Suprapubic skin (tissue), 4 donors: ENCODE results near the gene FBXO40.

Source experiments
- EP300 ChIP-seq: sonication (generic); formaldehyde crosslinking; IDR thresholded peaks from one replicate; pipeline ENCODE4 v1.6.1; 2017; ENCODE audit warnings: antibody characterized with exemption
- POLR2A ChIP-seq, 2 donors: fragments of 450-650 bp; IDR thresholded peaks; one replicate each; pipeline ENCODE4 v1.6.1; 2017; ENCODE audit warnings: antibody characterized with exemption in 2 of 2, mild to moderate bottlenecking in 2 of 2, moderate library complexity in 2 of 2
- POLR2AphosphoS5 ChIP-seq, 3 donors: sonication (generic); formaldehyde crosslinking; IDR thresholded peaks; one replicate each; pipeline ENCODE4 v1.6.1; 2017; ENCODE audit warnings: antibody characterized with exemption in 3 of 3
- TF ChIP-seq, protein P1 (sequence below), 2 donors: fragments of 200-600 bp in 1 of 2; fragments of 450-650 bp in 1 of 2; sonication (generic) in 1 of 2; IDR thresholded peaks; one replicate each; pipeline ENCODE4 v1.5.1; 2016 to 2019; ENCODE audit warnings: antibody characterized with exemption in 2 of 2, mild to moderate bottlenecking in 1 of 2, moderate library complexity in 1 of 2

GRCh38 chr3:121562148-121562547, 31.0 kb upstream of the FBXO40 start:
- TF ChIP-seq POLR2A (IDR thresholded peaks at IDR 0.05) (no peak), POLR2AphosphoS5 (IDR thresholded peaks at IDR 0.05) (no peak), EP300 (no peak)
- TF ChIP-seq, protein P1, sequence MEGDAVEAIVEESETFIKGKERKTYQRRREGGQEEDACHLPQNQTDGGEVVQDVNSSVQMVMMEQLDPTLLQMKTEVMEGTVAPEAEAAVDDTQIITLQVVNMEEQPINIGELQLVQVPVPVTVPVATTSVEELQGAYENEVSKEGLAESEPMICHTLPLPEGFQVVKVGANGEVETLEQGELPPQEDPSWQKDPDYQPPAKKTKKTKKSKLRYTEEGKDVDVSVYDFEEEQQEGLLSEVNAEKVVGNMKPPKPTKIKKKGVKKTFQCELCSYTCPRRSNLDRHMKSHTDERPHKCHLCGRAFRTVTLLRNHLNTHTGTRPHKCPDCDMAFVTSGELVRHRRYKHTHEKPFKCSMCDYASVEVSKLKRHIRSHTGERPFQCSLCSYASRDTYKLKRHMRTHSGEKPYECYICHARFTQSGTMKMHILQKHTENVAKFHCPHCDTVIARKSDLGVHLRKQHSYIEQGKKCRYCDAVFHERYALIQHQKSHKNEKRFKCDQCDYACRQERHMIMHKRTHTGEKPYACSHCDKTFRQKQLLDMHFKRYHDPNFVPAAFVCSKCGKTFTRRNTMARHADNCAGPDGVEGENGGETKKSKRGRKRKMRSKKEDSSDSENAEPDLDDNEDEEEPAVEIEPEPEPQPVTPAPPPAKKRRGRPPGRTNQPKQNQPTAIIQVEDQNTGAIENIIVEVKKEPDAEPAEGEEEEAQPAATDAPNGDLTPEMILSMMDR (IDR thresholded peaks at IDR 0.05): no peak
